K562 (cell line): ENCODE measurements around the gene C11orf54. TPM values are rescaled to one million over a fixed set of nuclear protein-coding genes. Genes with fewer than 3 reads are reported as not detected.
A peak's percentile ranks its signal among the peaks of the same experiment; 100 is the strongest.

Experiments used
- AFF4 ChIP-seq: sonication (generic); formaldehyde crosslinking; IDR thresholded peaks from 2 replicates; pipeline ENCODE4 v1.8.0; 2023; ENCODE audit warnings: mild to moderate bottlenecking, missing genetic modification reagents
- C11orf30 ChIP-seq: fragments of 450-650 bp; IDR thresholded peaks from 2 replicates; pipeline ENCODE4 v1.6.1; 2016; ENCODE audit warnings: low read depth, mild to moderate bottlenecking
- CTCF ChIP-seq, 3 experiments: IDR thresholded peaks in 2 of 3; conservative IDR thresholded peaks in 1 of 3; 2 replicates each; pipeline ENCODE4 v1.5.1; 2011 to 2012; ENCODE audit warnings: low read length in 3 of 3, mild to moderate bottlenecking in 3 of 3, control low read depth in 2 of 3, improper control_type of control experiment in 1 of 3, inconsistent platforms in 1 of 3, low read depth in 1 of 3, mixed read lengths in 1 of 3, moderate library complexity in 1 of 3; ENCODE audit not compliant: insufficient read depth in 2 of 3
- ELK3 ChIP-seq: fragments of 450-650 bp; formaldehyde crosslinking; IDR thresholded peaks from 2 replicates; pipeline ENCODE4 v1.4.0; 2020; ENCODE audit warnings: mild to moderate bottlenecking
- HMGN3 ChIP-seq: IDR thresholded peaks from 2 replicates; pipeline ENCODE4 v1.6.1; 2011; ENCODE audit warnings: borderline replicate concordance, low read depth, mild to moderate bottlenecking, mixed read lengths, low read length; ENCODE audit not compliant: insufficient read length; ENCODE audit errors: extremely low read depth
- RBM39 ChIP-seq: fragments of 200-400 bp; formaldehyde crosslinking; optimal IDR thresholded peaks from 2 replicates; pipeline ENCODE3; 2018; ENCODE audit warnings: low read depth, low read length
- ZMIZ1 ChIP-seq, 2 experiments: fragments of 150-350 bp in 1 of 2; IDR thresholded peaks; 2 replicates each; pipeline ENCODE4 v1.6.1; 2012 to 2016; ENCODE audit warnings: low read depth in 2 of 2, low read length in 2 of 2, mild to moderate bottlenecking in 1 of 2, moderate library complexity in 1 of 2
- ZNF561 ChIP-seq: fragments of 450-650 bp; formaldehyde crosslinking; conservative IDR thresholded peaks from 2 replicates; pipeline ENCODE4 v1.4.0; 2020; ENCODE audit warnings: mild to moderate bottlenecking, moderate library complexity
- polyA plus RNA-seq, 8 experiments: library from polyadenylated mRNA; depleted of rRNA in 4 of 8; stranded (reverse) in 5 of 8; unstranded in 3 of 8; fragments of >200 nt; fragmentation: Nextera tagmentation in 2 of 8; fragmentation: Illumina TruSeq in 1 of 8; extraction: Ambion mirVana in 2 of 8; extraction: Trizol in 1 of 8; gene quantifications; 2 replicates each; pipeline versions ENCODE4 v1.2.1 to v1.2.3, GENCODE V29; 2011 to 2014; ENCODE audit warnings: inconsistent platforms in 1 of 8, missing spikeins in 1 of 8
- total RNA-seq, 7 experiments: library from RNA; depleted of rRNA in 6 of 7; stranded (reverse); fragments of >200 nt in 6 of 7; fragmentation: Illumina TruSeq in 2 of 7; extraction: Trizol in 2 of 7; gene quantifications; 2 replicates each; pipeline versions ENCODE4 v1.2.1 to v1.2.3, GENCODE V29; 2011 to 2021; ENCODE audit warnings: low replicate concordance in 1 of 7

C11orf54 gene
- total and polyA plus RNA-seq, 9 of the 15 experiments (the other 6 are each of a cell fraction or from before 2014, with no cell fraction given), result 13.4 to 33.0 (median 23.1) TPM

- TF ChIP-seq C11orf30 (no peak), ZNF561 (CRISPR knock-in tag) (no peak), CTCF (IDR thresholded peaks at IDR 0.05 in 2 of 3, conservative IDR thresholded peaks at IDR 0.05 in 1 of 3; ENCODE audit: insufficient read depth in 2 of 3, low read depth in 1 of 3, low read length in 3 of 3) (0 out of 6 replicates have a peak, but pooled peaks of 1 of the 3 experiments have one; percentile 1), HMGN3 (peak; percentile 64), RBM39 (peak; percentile 91), ZMIZ1 (IDR thresholded peaks at IDR 0.05; ENCODE audit: low read depth in 2 of 2, low read length in 2 of 2) (peak in 1 of 2 experiments; percentile 70; a peak in 1 of 4 replicates), ELK3 (CRISPR knock-in tag) (no peak), AFF4 (CRISPR knock-in tag) (peak; percentile 95)
Observed at GRCh38 chr11:93741094-93741881, at the start of gene C11orf54, which contains the start of gene TAF1D (continued).
